Trophoblast cell (in vitro differentiated cells and primary cell): Measurements from ENCODE around the gene MUL1.

Experiments
- DNase-seq, 2 donors: peaks; one replicate each; pipeline ENCODE4 v3.0.0-alpha.2; 2016
- H2AFZ ChIP-seq: 2 replicates; pipeline ENCODE4 v1.6.1; 2013; ENCODE audit warnings: low read length, moderate library complexity, mild to moderate bottlenecking; ENCODE audit not compliant: insufficient read depth, poor library complexity
- H2AK5ac ChIP-seq: 2 replicates; pipeline ENCODE4 v1.6.1; 2013; ENCODE audit warnings: mild to moderate bottlenecking, low read length
- H2BK120ac ChIP-seq: 2 replicates; pipeline ENCODE4 v1.6.1; 2013; ENCODE audit warnings: low read length, mild to moderate bottlenecking, moderate library complexity; ENCODE audit not compliant: insufficient read depth, poor library complexity
- H2BK12ac ChIP-seq: 2 replicates; pipeline ENCODE4 v1.6.1; 2013; ENCODE audit warnings: mild to moderate bottlenecking, low read length, moderate library complexity
- H2BK5ac ChIP-seq: 2 replicates; pipeline ENCODE4 v1.6.1; 2013; ENCODE audit warnings: low read length, low read depth, moderate library complexity, mild to moderate bottlenecking; ENCODE audit not compliant: poor library complexity
- H3K14ac ChIP-seq: 2 replicates; pipeline ENCODE4 v1.6.1; 2013; ENCODE audit warnings: mild to moderate bottlenecking, low read length
- H3K18ac ChIP-seq: 2 replicates; pipeline ENCODE4 v1.6.1; 2013; ENCODE audit warnings: mild to moderate bottlenecking, low read length
- H3K23ac ChIP-seq: 2 replicates; pipeline ENCODE4 v1.6.1; 2013; ENCODE audit warnings: low read length
- H3K27ac ChIP-seq: 2 replicates; pipeline ENCODE4 v1.5.1; 2013; ENCODE audit warnings: low read depth, mild to moderate bottlenecking, inconsistent platforms, low read length, moderate library complexity
- H3K27me3 ChIP-seq: 2 replicates; pipeline ENCODE4 v1.6.1; 2013; ENCODE audit warnings: inconsistent platforms, mild to moderate bottlenecking, low read length, moderate library complexity; ENCODE audit not compliant: insufficient read depth
- H3K36me3 ChIP-seq, 2 experiments: 1 replicate in 1 of 2; 2 replicates in 1 of 2; pipeline ENCODE4 v1.6.1; 2013; ENCODE audit warnings: low read length in 2 of 2, mild to moderate bottlenecking in 2 of 2, moderate library complexity in 1 of 2; ENCODE audit not compliant: insufficient read depth in 2 of 2, control insufficient read depth in 1 of 2
- H3K4ac ChIP-seq: 2 replicates; pipeline ENCODE4 v1.6.1; 2013; ENCODE audit warnings: low read depth, mild to moderate bottlenecking, low read length, moderate library complexity
- H3K4me1 ChIP-seq, 2 experiments: 1 replicate in 1 of 2; 2 replicates in 1 of 2; pipeline ENCODE4 v1.6.1; 2013; ENCODE audit warnings: low read length in 2 of 2, mild to moderate bottlenecking in 2 of 2, moderate library complexity in 1 of 2; ENCODE audit not compliant: insufficient read depth in 2 of 2, control insufficient read depth in 1 of 2
- H3K4me2 ChIP-seq: 2 replicates; pipeline ENCODE4 v1.6.1; 2013; ENCODE audit warnings: inconsistent platforms, mild to moderate bottlenecking, low read length, moderate library complexity
- H3K4me3 ChIP-seq: 2 replicates; pipeline ENCODE4 v1.5.1; 2013; ENCODE audit warnings: mild to moderate bottlenecking, low read depth, low read length, inconsistent platforms
- H3K79me1 ChIP-seq: one replicate; pipeline ENCODE4 v1.6.1; 2013; ENCODE audit warnings: low read length
- H3K79me2 ChIP-seq: 2 replicates; pipeline ENCODE4 v1.6.1; 2013; ENCODE audit warnings: low read length, mild to moderate bottlenecking; ENCODE audit not compliant: control insufficient read depth, insufficient read depth, poor library complexity
- H3K9ac ChIP-seq: 2 replicates; pipeline ENCODE4 v1.6.1; 2013; ENCODE audit warnings: mild to moderate bottlenecking, low read length
- H3K9me3 ChIP-seq: 2 replicates; pipeline ENCODE4 v1.6.1; 2013; ENCODE audit warnings: low read depth, mild to moderate bottlenecking, control low read depth, inconsistent platforms, low read length; ENCODE audit not compliant: insufficient read depth
- H4K12ac ChIP-seq: 2 replicates; pipeline ENCODE4 v1.6.1; 2013; ENCODE audit warnings: low read depth, mild to moderate bottlenecking, low read length, moderate library complexity
- H4K8ac ChIP-seq: 2 replicates; pipeline ENCODE4 v1.6.1; 2013; ENCODE audit warnings: low read depth, mild to moderate bottlenecking, low read length, moderate library complexity
- H4K91ac ChIP-seq: one replicate; pipeline ENCODE4 v1.6.1; 2013; ENCODE audit warnings: low read depth, mild to moderate bottlenecking, low read length, moderate library complexity
- WGBS: extraction: QIAGEN DNeasy Blood & Tissue Kit; methylation state at CpG from one replicate; pipeline ENCODE4 v1.1.7; 2013; ENCODE audit warnings: missing lambda C conversion rate; ENCODE audit not compliant: insufficient read length, insufficient coverage; ENCODE audit errors: extremely low coverage; 5-methylcytosine and 5-hydroxymethylcytosine counted together

Gene MUL1

GRCh38 chr1:20481643-20482498 lies 26.1 kb downstream of the MUL1 start:
- H3K79me2 ChIP-seq, result peaks cover 14% of the 10 kb centered on the region
- H3K9ac ChIP-seq, result no peak overlapping the region
- peaks cover 16% of the 10 kb centered on the region for H3K79me1 ChIP-seq
- no peak overlapping the region for H2AFZ ChIP-seq
- no CpG with 5 or more reads among the region's 10 CpGs for WGBS
- no peak overlapping the region for H3K4me3 ChIP-seq
- DNase-seq, result no peak
- H4K12ac ChIP-seq, result no peak overlapping the region
- H3K27me3 ChIP-seq, result peaks cover 4% of the 10 kb centered on the region
- H3K18ac ChIP-seq, result no peak overlapping the region
- H3K4me1 ChIP-seq, result peaks cover 8 to 17% of the 10 kb centered on the region in 2 experiments
- H3K23ac ChIP-seq, result no peak overlapping the region
- no peak overlapping the region for H4K8ac ChIP-seq
- H2BK12ac ChIP-seq, result no peak overlapping the region
- H3K4ac ChIP-seq, result no peak overlapping the region
- no peak overlapping the region for H2AK5ac ChIP-seq
- H3K9me3 ChIP-seq, result no peaks in the 10 kb centered on the region
- no peak overlapping the region for H2BK5ac ChIP-seq
- H3K14ac ChIP-seq, result no peak overlapping the region
- no peak overlapping the region for H2BK120ac ChIP-seq
- no peak overlapping the region for H4K91ac ChIP-seq
- no peak overlapping the region for H3K27ac ChIP-seq
- no peaks in the 10 kb centered on the region for H3K36me3 ChIP-seq
- H3K4me2 ChIP-seq, result no peak overlapping the region

GRCh38 chr1:20480951-20481617 lies 26.9 kb downstream of the MUL1 start:
- Histone ChIP-seq H3K27me3 (peaks cover 2% of the 10 kb centered on the region), H4K12ac (no peak overlapping the region), H2BK12ac (no peak overlapping the region), H3K9ac (no peak overlapping the region), H2AFZ (no peak overlapping the region), H3K4me3 (no peak overlapping the region), H2BK5ac (no peak overlapping the region), H3K79me2 (peaks cover 12% of the 10 kb centered on the region), H3K14ac (no peak overlapping the region), H3K23ac (no peak overlapping the region), H2AK5ac (no peak overlapping the region), H3K4me2 (no peak overlapping the region), H3K18ac (no peak overlapping the region), H3K79me1 (peaks cover 12% of the 10 kb centered on the region), H3K4me1 (peaks cover 16 to 25% of the 10 kb centered on the region in 2 experiments), H4K91ac (no peak overlapping the region), H3K4ac (no peak overlapping the region), H3K36me3 (no peaks in the 10 kb centered on the region), H3K9me3 (no peaks in the 10 kb centered on the region), H2BK120ac (no peak overlapping the region), H3K27ac (no peak overlapping the region), H4K8ac (no peak overlapping the region)
- WGBS, result no CpG with 5 or more reads among the region's 7 CpGs
- DNase-seq, result no peak

GRCh38 chr1:20480243-20480944 lies 27.6 kb downstream of the MUL1 start:
- Histone ChIP-seq H3K9me3 (no peaks in the 10 kb centered on the region), H4K8ac (no peak overlapping the region), H3K18ac (no peak overlapping the region), H4K91ac (no peak overlapping the region), H3K4me2 (no peak overlapping the region), H3K14ac (no peak overlapping the region), H3K9ac (no peak overlapping the region), H3K4ac (no peak overlapping the region), H3K79me1 (peaks cover 9% of the 10 kb centered on the region), H3K36me3 (no peaks in the 10 kb centered on the region), H2BK5ac (no peak overlapping the region), H3K4me1 (peaks cover 16 to 28% of the 10 kb centered on the region in 2 experiments), H4K12ac (no peak overlapping the region), H2BK12ac (no peak overlapping the region), H2AFZ (no peak overlapping the region), H3K23ac (no peak overlapping the region), H2BK120ac (no peak overlapping the region), H3K79me2 (peaks cover 10% of the 10 kb centered on the region), H3K4me3 (no peak overlapping the region), H2AK5ac (no peak overlapping the region), H3K27me3 (peaks cover 2% of the 10 kb centered on the region), H3K27ac (no peak overlapping the region)
- no CpG with 5 or more reads among the region's 10 CpGs for WGBS
- no peak for DNase-seq

- H3K4ac ChIP-seq, result no peak overlapping the region
- no peak overlapping the region for H4K12ac ChIP-seq
- H2BK5ac ChIP-seq, result no peak overlapping the region
- no peak overlapping the region for H3K23ac ChIP-seq
- no CpG with 5 or more reads among the region's 4 CpGs for WGBS
- no peak overlapping the region for H4K8ac ChIP-seq
- no peaks in the 10 kb centered on the region for H3K36me3 ChIP-seq
- DNase-seq, result no peak
- peaks cover 6% of the 10 kb centered on the region for H3K79me1 ChIP-seq
- no peak overlapping the region for H3K9ac ChIP-seq
- H2AK5ac ChIP-seq, result no peak overlapping the region
- H4K91ac ChIP-seq, result no peak overlapping the region
- no peak overlapping the region for H3K4me3 ChIP-seq
- H3K14ac ChIP-seq, result no peak overlapping the region
- peaks cover 7% of the 10 kb centered on the region for H3K79me2 ChIP-seq
- H3K4me1 ChIP-seq, result peaks cover 16 to 26% of the 10 kb centered on the region in 2 experiments
- no peak overlapping the region for H2BK12ac ChIP-seq
- no peak overlapping the region for H3K27ac ChIP-seq
- H3K4me2 ChIP-seq, result no peak overlapping the region
- no peak overlapping the region for H2AFZ ChIP-seq
- no peaks in the 10 kb centered on the region for H3K9me3 ChIP-seq
- H3K18ac ChIP-seq, result no peak overlapping the region
- no peak overlapping the region for H2BK120ac ChIP-seq
- peaks cover 2% of the 10 kb centered on the region for H3K27me3 ChIP-seq
Observed at GRCh38 chr1:20479840-20480239, 28.1 kb downstream of the MUL1 start.
